Panc1 (cell line): ENCODE measurements around the gene SFPQ. TPM values are rescaled to one million over a fixed set of nuclear protein-coding genes. Genes with fewer than 3 reads are reported as not detected.
A peak's percentile ranks its signal among the peaks of the same experiment; 100 is the strongest.

Source experiments
- ATAC-seq: fragments of 200-7000 bp; cut with Tn5 transposase; 2 replicates; pipeline ENCODE4 v1.9.1; 2020; ENCODE audit warnings: mild to moderate bottlenecking, moderate library complexity
- BruUV-seq: library from RNA; stranded (reverse); fragments of 400-500 nt; replicated peaks from 2 replicates; lab custom pipeline; 2021; lab: Mats Ljungman, UMichigan
- CTCF ChIA-PET: fragments of 300-600 bp; sonication (Branson Sonifier 250); formaldehyde crosslinking; loops from one replicate; lab custom pipeline; 2022; ENCODE audit warnings: antibody characterized with exemption; lab: Charles Lee
- POLR2A ChIA-PET: fragments of 300-600 bp; sonication (Branson Sonifier 250); formaldehyde crosslinking; loops from one replicate; lab custom pipeline; 2022; ENCODE audit warnings: antibody characterized with exemption; lab: Charles Lee
- DNase-seq: peaks from one replicate; pipeline ENCODE4 v3.0.0-alpha.2; 2010; ENCODE audit warnings: low read depth, low spot score
- H3K27ac ChIP-seq: 2 replicates; pipeline ENCODE4 v1.5.1; 2011; ENCODE audit warnings: mild to moderate bottlenecking, low read length, inconsistent platforms
- H3K27me3 ChIP-seq: fragments of 200-500 bp; sonication (Bioruptor generic); 2 replicates; pipeline ENCODE4 v1.6.0; 2014; ENCODE audit warnings: low read length, inconsistent platforms; ENCODE audit not compliant: control insufficient read depth, insufficient read depth
- H3K36me3 ChIP-seq: fragments of 200-500 bp; sonication (Bioruptor generic); 2 replicates; pipeline ENCODE4 v1.5.1; 2014; ENCODE audit warnings: inconsistent platforms, mild to moderate bottlenecking, low read length, moderate library complexity; ENCODE audit not compliant: control insufficient read depth, insufficient read depth
- H3K4me1 ChIP-seq: 2 replicates; pipeline ENCODE4 v1.5.1; 2011; ENCODE audit warnings: inconsistent platforms, mild to moderate bottlenecking, low read length, moderate library complexity; ENCODE audit not compliant: control insufficient read depth, insufficient read depth
- H3K4me3 ChIP-seq, 2 experiments: 2 replicates each; pipeline ENCODE4 v1.5.1; 2011 to 2012; ENCODE audit warnings: low read depth in 2 of 2, low read length in 2 of 2, mild to moderate bottlenecking in 2 of 2, inconsistent platforms in 1 of 2, moderate library complexity in 1 of 2
- H3K9me3 ChIP-seq: fragments of 200-500 bp; sonication (Bioruptor generic); 2 replicates; pipeline ENCODE4 v1.5.1; 2014; ENCODE audit warnings: low read depth, mild to moderate bottlenecking, inconsistent platforms, low read length, moderate library complexity; ENCODE audit not compliant: control insufficient read depth, insufficient read depth
- POLR2AphosphoS5 ChIP-seq: IDR thresholded peaks from 2 replicates; pipeline ENCODE4 v1.6.1; 2012; ENCODE audit warnings: mild to moderate bottlenecking, low read depth, low read length, moderate library complexity
- SIN3A ChIP-seq: IDR thresholded peaks from 2 replicates; pipeline ENCODE4 v1.6.1; 2012; ENCODE audit warnings: low read depth, mild to moderate bottlenecking, low read length, moderate library complexity, borderline replicate concordance; ENCODE audit not compliant: insufficient read depth
- TCF7L2 ChIP-seq: IDR thresholded peaks from 2 replicates; pipeline ENCODE4 v1.6.1; 2011; ENCODE audit warnings: mild to moderate bottlenecking, low read depth, low read length, inconsistent platforms
- in situ Hi-C: cut with HindIII; loops from 2 replicates; pipeline ENCODE4 v1.10.0; 2016; ENCODE audit warnings: low sequenced_read_pairs, low pct_unique_long_range_greater_than_20kb
- intact Hi-C: fragments of 100-400 bp; cut with micrococcal nuclease; formaldehyde crosslinking; loops from one replicate; pipeline ENCODE4 v1.10.0; 2022; ENCODE audit not compliant: unreplicated experiment
- total RNA-seq: library from RNA; stranded (reverse); gene quantifications from one replicate; pipeline ENCODE4 v1.2.1, GENCODE V29; 2021; ENCODE audit not compliant: unreplicated experiment
- TF ChIP-seq, protein P1 (sequence below): fragments of 450-650 bp; IDR thresholded peaks from 2 replicates; pipeline ENCODE4 v1.5.1; 2017; ENCODE audit warnings: mild to moderate bottlenecking
- TF ChIP-seq, protein P2 (sequence below), 2 experiments: IDR thresholded peaks; 2 replicates each; pipeline ENCODE4 v1.6.1; 2011 to 2012; ENCODE audit warnings: low read depth in 2 of 2, control low read depth in 1 of 2, low read length in 1 of 2, mild to moderate bottlenecking in 1 of 2, moderate library complexity in 1 of 2; ENCODE audit not compliant: insufficient read depth in 1 of 2

Gene SFPQ
- total RNA-seq, 1 experiment from 2014 or later = 266 TPM

DNA sequence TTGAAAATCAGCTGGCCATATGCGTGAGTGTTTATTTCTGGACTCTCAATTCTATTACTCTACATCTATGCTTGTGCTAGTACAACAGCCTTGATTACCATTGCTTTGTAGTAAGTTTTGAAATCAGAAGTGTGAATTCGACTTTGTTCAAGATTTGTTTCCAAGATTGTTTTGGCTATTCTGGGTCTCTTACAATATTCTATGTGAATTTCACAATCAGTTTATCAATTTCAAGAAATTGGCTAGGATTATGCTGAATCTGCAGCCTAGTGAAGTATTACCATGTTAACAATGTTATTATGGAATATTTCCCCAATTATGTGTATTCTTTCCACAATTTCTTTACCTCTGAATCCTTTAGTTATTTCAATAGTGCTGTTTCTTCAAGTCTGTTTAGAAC lies 19.5 kb downstream of the SFPQ start:
- TF ChIP-seq POLR2AphosphoS5 = no peak
- no peak for TF ChIP-seq TCF7L2
- TF ChIP-seq SIN3A = no peak
- TF ChIP-seq, protein P1, sequence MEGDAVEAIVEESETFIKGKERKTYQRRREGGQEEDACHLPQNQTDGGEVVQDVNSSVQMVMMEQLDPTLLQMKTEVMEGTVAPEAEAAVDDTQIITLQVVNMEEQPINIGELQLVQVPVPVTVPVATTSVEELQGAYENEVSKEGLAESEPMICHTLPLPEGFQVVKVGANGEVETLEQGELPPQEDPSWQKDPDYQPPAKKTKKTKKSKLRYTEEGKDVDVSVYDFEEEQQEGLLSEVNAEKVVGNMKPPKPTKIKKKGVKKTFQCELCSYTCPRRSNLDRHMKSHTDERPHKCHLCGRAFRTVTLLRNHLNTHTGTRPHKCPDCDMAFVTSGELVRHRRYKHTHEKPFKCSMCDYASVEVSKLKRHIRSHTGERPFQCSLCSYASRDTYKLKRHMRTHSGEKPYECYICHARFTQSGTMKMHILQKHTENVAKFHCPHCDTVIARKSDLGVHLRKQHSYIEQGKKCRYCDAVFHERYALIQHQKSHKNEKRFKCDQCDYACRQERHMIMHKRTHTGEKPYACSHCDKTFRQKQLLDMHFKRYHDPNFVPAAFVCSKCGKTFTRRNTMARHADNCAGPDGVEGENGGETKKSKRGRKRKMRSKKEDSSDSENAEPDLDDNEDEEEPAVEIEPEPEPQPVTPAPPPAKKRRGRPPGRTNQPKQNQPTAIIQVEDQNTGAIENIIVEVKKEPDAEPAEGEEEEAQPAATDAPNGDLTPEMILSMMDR = no peak
- TF ChIP-seq, protein P2, sequence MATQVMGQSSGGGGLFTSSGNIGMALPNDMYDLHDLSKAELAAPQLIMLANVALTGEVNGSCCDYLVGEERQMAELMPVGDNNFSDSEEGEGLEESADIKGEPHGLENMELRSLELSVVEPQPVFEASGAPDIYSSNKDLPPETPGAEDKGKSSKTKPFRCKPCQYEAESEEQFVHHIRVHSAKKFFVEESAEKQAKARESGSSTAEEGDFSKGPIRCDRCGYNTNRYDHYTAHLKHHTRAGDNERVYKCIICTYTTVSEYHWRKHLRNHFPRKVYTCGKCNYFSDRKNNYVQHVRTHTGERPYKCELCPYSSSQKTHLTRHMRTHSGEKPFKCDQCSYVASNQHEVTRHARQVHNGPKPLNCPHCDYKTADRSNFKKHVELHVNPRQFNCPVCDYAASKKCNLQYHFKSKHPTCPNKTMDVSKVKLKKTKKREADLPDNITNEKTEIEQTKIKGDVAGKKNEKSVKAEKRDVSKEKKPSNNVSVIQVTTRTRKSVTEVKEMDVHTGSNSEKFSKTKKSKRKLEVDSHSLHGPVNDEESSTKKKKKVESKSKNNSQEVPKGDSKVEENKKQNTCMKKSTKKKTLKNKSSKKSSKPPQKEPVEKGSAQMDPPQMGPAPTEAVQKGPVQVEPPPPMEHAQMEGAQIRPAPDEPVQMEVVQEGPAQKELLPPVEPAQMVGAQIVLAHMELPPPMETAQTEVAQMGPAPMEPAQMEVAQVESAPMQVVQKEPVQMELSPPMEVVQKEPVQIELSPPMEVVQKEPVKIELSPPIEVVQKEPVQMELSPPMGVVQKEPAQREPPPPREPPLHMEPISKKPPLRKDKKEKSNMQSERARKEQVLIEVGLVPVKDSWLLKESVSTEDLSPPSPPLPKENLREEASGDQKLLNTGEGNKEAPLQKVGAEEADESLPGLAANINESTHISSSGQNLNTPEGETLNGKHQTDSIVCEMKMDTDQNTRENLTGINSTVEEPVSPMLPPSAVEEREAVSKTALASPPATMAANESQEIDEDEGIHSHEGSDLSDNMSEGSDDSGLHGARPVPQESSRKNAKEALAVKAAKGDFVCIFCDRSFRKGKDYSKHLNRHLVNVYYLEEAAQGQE (IDR thresholded peaks at IDR 0.05; ENCODE audit: insufficient read depth in 1 of 2, low read depth in 2 of 2, low read length in 1 of 2) = 0 out of 4 replicates have a peak, but pooled peaks of 1 of the 2 experiments have one; percentile 14
- no TSS peak for BruUV-seq

DNA sequence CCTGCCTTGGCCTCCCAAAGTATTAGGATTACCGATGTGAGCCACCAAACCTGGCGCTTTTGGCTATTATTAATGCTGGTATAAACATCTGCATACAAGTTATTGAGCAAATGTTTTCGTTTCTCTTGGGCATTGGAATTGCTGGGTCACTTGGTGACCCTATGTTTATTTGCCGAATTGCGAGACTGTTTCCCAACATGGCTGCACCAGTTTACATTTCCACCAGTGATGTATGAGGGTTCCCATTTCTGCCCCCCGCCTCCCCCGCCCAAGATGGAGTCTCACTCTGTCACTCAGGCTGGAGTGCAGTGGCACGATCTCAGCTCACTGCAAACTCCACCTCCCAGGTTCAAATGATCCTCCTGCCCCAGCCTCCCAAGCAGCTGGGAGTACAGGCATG lies 20.9 kb downstream of the SFPQ start:
- ATAC-seq = no peak
- ChIA-PET CTCF (no interaction called here), POLR2A (no interaction called here)
- TF ChIP-seq, protein P1 = no peak
- TF ChIP-seq SIN3A (no peak), POLR2AphosphoS5 (no peak), TCF7L2 (no peak)
- TF ChIP-seq, protein P2 (IDR thresholded peaks at IDR 0.05; ENCODE audit: insufficient read depth in 1 of 2, low read depth in 2 of 2, low read length in 1 of 2) = no peak
- H3K27me3 ChIP-seq = no peaks in the 10 kb centered on the region
- no TSS peak for BruUV-seq
- in situ Hi-C loops = no loop called here
- intact Hi-C loops = no loop called here
- no peak for DNase-seq
- H3K27ac ChIP-seq = no peak overlapping the region
- H3K9me3 ChIP-seq = no peaks in the 10 kb centered on the region
- H3K4me3 ChIP-seq = no peak overlapping the region
- H3K36me3 ChIP-seq = peaks cover 13% of the 10 kb centered on the region
- H3K4me1 ChIP-seq = no peaks in the 10 kb centered on the region

More for the DNA sequence above, 19.5 kb downstream of the SFPQ start:
- intact Hi-C loops = no loop called here
- H3K4me1 ChIP-seq = no peaks in the 10 kb centered on the region
- ATAC-seq (peak; percentile 46), DNase-seq (no peak)
- H3K4me3 ChIP-seq = no peak overlapping the region
- no peaks in the 10 kb centered on the region for H3K27me3 ChIP-seq
- H3K9me3 ChIP-seq = no peaks in the 10 kb centered on the region
- CTCF ChIA-PET = no interaction called here
- POLR2A ChIA-PET = no interaction called here
- in situ Hi-C loops = no loop called here
- peaks cover 26% of the 10 kb centered on the region for H3K36me3 ChIP-seq
- no peak overlapping the region for H3K27ac ChIP-seq
